K562 (cell line): ENCODE data around the gene RNF113B.

Experiments used
- CTCF ChIP-seq, 3 experiments: IDR thresholded peaks in 2 of 3; conservative IDR thresholded peaks in 1 of 3; 2 replicates each; pipeline ENCODE4 v1.5.1; 2011 to 2012; ENCODE audit warnings: low read length in 3 of 3, mild to moderate bottlenecking in 3 of 3, control low read depth in 2 of 3, improper control_type of control experiment in 1 of 3, inconsistent platforms in 1 of 3, low read depth in 1 of 3, mixed read lengths in 1 of 3, moderate library complexity in 1 of 3; ENCODE audit not compliant: insufficient read depth in 2 of 3
- GTF3C2 ChIP-seq: IDR thresholded peaks from 3 replicates; pipeline ENCODE4 v1.6.1; 2011; ENCODE audit warnings: borderline replicate concordance, mild to moderate bottlenecking, moderate library complexity; ENCODE audit not compliant: insufficient read length; ENCODE audit errors: extremely low read depth
- KLF16 ChIP-seq: IDR thresholded peaks from 2 replicates; pipeline ENCODE4 v1.6.1; 2016; ENCODE audit warnings: antibody characterized with exemption
- RBM39 ChIP-seq: fragments of 200-400 bp; formaldehyde crosslinking; optimal IDR thresholded peaks from 2 replicates; pipeline ENCODE3; 2018; ENCODE audit warnings: low read depth, low read length
- RNF2 ChIP-seq: sonication (generic); IDR thresholded peaks from 2 replicates; pipeline ENCODE4 v1.6.1; 2016
- RNF219 ChIP-seq: fragments of 250-450 bp; sonication (Bioruptor Pico); IDR thresholded peaks from 2 replicates; pipeline ENCODE4 v1.5.0; 2022; ENCODE audit warnings: mild to moderate bottlenecking
- SIN3A ChIP-seq, 2 experiments: fragments of 150-350 bp in 1 of 2; IDR thresholded peaks; 2 replicates each; pipeline ENCODE4 v1.6.1; 2011 to 2016; ENCODE audit warnings: borderline replicate concordance in 2 of 2, low read depth in 2 of 2, low read length in 2 of 2, mild to moderate bottlenecking in 2 of 2, moderate library complexity in 2 of 2; ENCODE audit not compliant: control insufficient read depth in 1 of 2
- U2AF1 ChIP-seq: fragments of 200-400 bp; formaldehyde crosslinking; optimal IDR thresholded peaks from 2 replicates; pipeline ENCODE3; 2017; ENCODE audit warnings: mild to moderate bottlenecking, low read depth, low read length, moderate library complexity
- YY1 ChIP-seq, 3 experiments: IDR thresholded peaks; 2 replicates each; pipeline ENCODE4 v1.6.1; 2011; ENCODE audit warnings: low read length in 2 of 3, mild to moderate bottlenecking in 2 of 3, moderate library complexity in 2 of 3, borderline replicate concordance in 1 of 3, control low read depth in 1 of 3, low read depth in 1 of 3; ENCODE audit not compliant: insufficient read depth in 3 of 3, insufficient replicate concordance in 2 of 3, control insufficient read depth in 1 of 3, insufficient read length in 1 of 3; ENCODE audit errors: extremely low read depth in 1 of 3
- ZNF224 ChIP-seq: sonication (generic); formaldehyde crosslinking; IDR thresholded peaks from 2 replicates; pipeline ENCODE4 v1.8.0; 2022; ENCODE audit warnings: mild to moderate bottlenecking, missing genetic modification reagents

GRCh38 chr13:98182153-98182552, 5.1 kb upstream of the RNF113B start:
- TF ChIP-seq ZNF224 (no peak), RNF219 (no peak), SIN3A (IDR thresholded peaks at IDR 0.05; ENCODE audit: borderline replicate concordance in 2 of 2, control insufficient read depth in 1 of 2, low read depth in 2 of 2, low read length in 2 of 2) (no peak), KLF16 (no peak), CTCF (IDR thresholded peaks at IDR 0.05 in 2 of 3, conservative IDR thresholded peaks at IDR 0.05 in 1 of 3; ENCODE audit: insufficient read depth in 2 of 3, low read depth in 1 of 3, low read length in 3 of 3) (no peak), RNF2 (no peak), U2AF1 (no peak), RBM39 (no peak), YY1 (IDR thresholded peaks at IDR 0.05; ENCODE audit: borderline replicate concordance in 1 of 3, control insufficient read depth in 1 of 3, extremely low read depth in 1 of 3, insufficient read depth in 3 of 3, insufficient read length in 1 of 3, insufficient replicate concordance in 2 of 3, low read depth in 1 of 3, low read length in 2 of 3) (no peak), GTF3C2 (no peak)
